GM12878 (cell line): ENCODE data around the gene PCP2. TPM values are rescaled to one million over a fixed set of nuclear protein-coding genes. Genes with fewer than 3 reads are reported as not detected.

Experiments
- ATAC-seq: fragments of 200-7000 bp; cut with Tn5 transposase; 3 replicates; pipeline ENCODE4 v1.9.1; 2020; ENCODE audit warnings: mild to moderate bottlenecking, moderate library complexity
- BruUV-seq: library from RNA; stranded (reverse); fragments of 400-500 nt; replicated peaks from 2 replicates; lab custom pipeline; 2021; lab: Mats Ljungman, UMichigan
- CTCF ChIA-PET: fragments of 300-600 bp; sonication (Branson Sonifier 250); formaldehyde crosslinking; extraction: SDS; loops from one replicate; lab custom pipeline; 2021; ENCODE audit warnings: inconsistent platforms; lab: Yijun Ruan, JAX
- POLR2A ChIA-PET: fragments of 350-600 bp; formaldehyde crosslinking; extraction: SDS; loops from one replicate; lab custom pipeline; 2021; ENCODE audit warnings: inconsistent platforms; lab: Charles Lee
- RAD21 ChIA-PET: fragments of 300-600 bp; sonication (Branson Sonifier 250); formaldehyde crosslinking; loops from one replicate; lab custom pipeline; 2023; ENCODE audit warnings: antibody characterized with exemption; ENCODE audit not compliant: unreplicated experiment; lab: Charles Lee
- SMC1A ChIA-PET: fragments of 300-600 bp; sonication (Branson Sonifier 250); formaldehyde crosslinking; loops from one replicate; lab custom pipeline; 2023; ENCODE audit not compliant: unreplicated experiment, uncharacterized antibody; lab: Charles Lee
- DNase-seq: peaks from one replicate; pipeline ENCODE4 v3.0.0-alpha.2; 2011; ENCODE audit warnings: low read depth, low spot score
- FAIRE-seq: peaks from 3 replicates; lab custom pipeline; 2011; peaks lifted over from hg19 to GRCh38; lab: Jason Lieb, UNC
- H2AFZ ChIP-seq: 2 replicates; pipeline ENCODE4 v1.6.0; 2011; ENCODE audit warnings: low read depth, low read length, control low read depth; ENCODE audit not compliant: control insufficient read depth
- H3K27ac ChIP-seq: 2 replicates; pipeline ENCODE4 v1.5.1; 2011; ENCODE audit warnings: control low read depth; ENCODE audit not compliant: control insufficient read depth, insufficient read depth
- H3K27me3 ChIP-seq, 2 experiments: replicated peaks in 1 of 2; 2 replicates each; pipeline versions ENCODE4 v1.6.0 to v1.6.1; 2011; ENCODE audit warnings: low read length in 1 of 2; ENCODE audit not compliant: control insufficient read depth in 2 of 2, insufficient read depth in 2 of 2
- H3K36me3 ChIP-seq, 2 experiments: 2 replicates each; pipeline ENCODE4 v1.5.1; 2011; ENCODE audit warnings: low read length in 1 of 2; ENCODE audit not compliant: control insufficient read depth in 2 of 2, insufficient read depth in 2 of 2
- H3K4me1 ChIP-seq: 2 replicates; pipeline ENCODE4 v1.6.1; 2011; ENCODE audit warnings: mild to moderate bottlenecking, low read length, moderate library complexity, mixed read lengths; ENCODE audit not compliant: control insufficient read depth, insufficient read depth
- H3K4me2 ChIP-seq: 2 replicates; pipeline ENCODE4 v1.6.0; 2011; ENCODE audit warnings: control low read depth; ENCODE audit not compliant: control insufficient read depth, insufficient read depth
- H3K4me3 ChIP-seq: fragments of 200-600 bp; sonication (generic); 2 replicates; pipeline ENCODE4 v1.5.1; 2016
- H3K79me2 ChIP-seq: 2 replicates; pipeline ENCODE4 v1.6.0; 2011; ENCODE audit warnings: low read length; ENCODE audit not compliant: control insufficient read depth, insufficient read depth
- H3K9ac ChIP-seq: 2 replicates; pipeline ENCODE4 v1.8.0; 2011; ENCODE audit warnings: low read length, control low read depth, mixed read lengths; ENCODE audit not compliant: control insufficient read depth, insufficient read depth
- H3K9me3 ChIP-seq: replicated peaks from 3 replicates; pipeline ENCODE4 v1.5.1; 2011; ENCODE audit warnings: mild to moderate bottlenecking, low read length; ENCODE audit not compliant: control insufficient read depth, insufficient read depth
- H4K20me1 ChIP-seq: 2 replicates; pipeline ENCODE4 v1.6.0; 2011; ENCODE audit not compliant: control insufficient read depth, insufficient read depth
- E4F1 ChIP-seq: fragments of 450-650 bp; IDR thresholded peaks from 2 replicates; pipeline ENCODE4 v1.6.1; 2018; ENCODE audit warnings: borderline replicate concordance, mild to moderate bottlenecking; ENCODE audit not compliant: partially characterized antibody
- IRF3 ChIP-seq: fragments of 450-650 bp; IDR thresholded peaks from 2 replicates; pipeline ENCODE4 v1.6.1; 2014; ENCODE audit warnings: mild to moderate bottlenecking
- POLR2A ChIP-seq: IDR thresholded peaks from 2 replicates; pipeline ENCODE4 v1.6.1; 2011; ENCODE audit warnings: low read depth, mild to moderate bottlenecking, low read length
- WGBS: methylation state at CpG from one replicate; pipeline ENCODE4 v1.1.6; 2016; ENCODE audit warnings: low lambda C conversion rate; ENCODE audit not compliant: insufficient replicate concordance, insufficient coverage; ENCODE audit errors: missing lambda C conversion rate; 5-methylcytosine and 5-hydroxymethylcytosine counted together
- in situ Hi-C: fragments of 300-500 bp; cut with MboI; formaldehyde crosslinking; loops from 9 replicates; pipeline ENCODE4 v1.14.3; 2018; ENCODE audit warnings: mixed read lengths
- intact Hi-C: fragments of 100-400 bp; cut with micrococcal nuclease; formaldehyde crosslinking; loops from one replicate; pipeline ENCODE4 v1.14.2; 2022; ENCODE audit not compliant: unreplicated experiment
- polyA plus RNA-seq, 11 experiments: library from polyadenylated mRNA; depleted of rRNA in 4 of 11; unstranded in 6 of 11; stranded (reverse) in 5 of 11; fragments of >200 nt; fragmentation: Nextera tagmentation in 4 of 11; fragmentation: Illumina TruSeq in 1 of 11; extraction: Ambion mirVana in 4 of 11; extraction: Trizol in 1 of 11; gene quantifications; 1 replicate in 1 of 11; 2 replicates in 10 of 11; pipeline versions ENCODE4 v1.2.1 to v1.2.3, GENCODE V29; 2011 to 2016; ENCODE audit warnings: inconsistent platforms in 2 of 11, missing spikeins in 2 of 11, low read depth in 1 of 11
- total RNA-seq, 4 experiments: library from RNA; depleted of rRNA in 3 of 4; stranded (reverse); fragments of >200 nt in 3 of 4; fragmentation: Illumina TruSeq in 1 of 4; extraction: Trizol in 1 of 4; gene quantifications; 2 replicates each; pipeline versions ENCODE4 v1.2.1 to v1.2.3, GENCODE V29; 2013 to 2021

The PCP2 gene
- total and polyA plus RNA-seq, 10 of the 15 experiments (the other 5 are each of a cell fraction or from before 2014, with no cell fraction given) = 0.10 to 0.62 (median 0.31) TPM; not detected in 5

- no TSS peak for BruUV-seq
- TF ChIP-seq POLR2A (peak; percentile 39; the same call in 1 of the 2 replicates), IRF3 (no peak), E4F1 (no peak)
- ChIA-PET POLR2A (no interaction called here), RAD21 (no interaction called here), SMC1A (no interaction called here), CTCF (no interaction called here)
- H3K9me3 ChIP-seq = no peaks in the 10 kb centered on the region
- H4K20me1 ChIP-seq = no peaks in the 10 kb centered on the region
- no peak overlapping the region for H3K9ac ChIP-seq
- no peak for DNase-seq
- ATAC-seq = no peak
- H3K27me3 ChIP-seq = no peaks in the 10 kb centered on the region
- intact Hi-C loops (no loop called here), in situ Hi-C loops (no loop called here)
- H2AFZ ChIP-seq = no peak overlapping the region
- H3K27ac ChIP-seq = no peak overlapping the region
- WGBS = 96% methylated on average over 39 of the region's 39 CpGs
- no peak overlapping the region for H3K4me3 ChIP-seq
- no peak overlapping the region for H3K4me2 ChIP-seq
- peaks cover 26% of the 10 kb centered on the region for H3K79me2 ChIP-seq
- no peak for FAIRE-seq
- H3K36me3 ChIP-seq = peaks cover 7 to 25% of the 10 kb centered on the region in 2 experiments; a peak in 3 of 4 replicates
- H3K4me1 ChIP-seq = peaks cover 7% of the 10 kb centered on the region
Observed at GRCh38 chr19:7623725-7624603, 9.6 kb downstream of the PCP2 start.
